GM12891 (cell line): ENCODE data around the gene IQCH.
"Not testable (repeated sequence)": the region's sequence is repeated elsewhere in the genome, so short reads cannot be mapped to it uniquely, and the experiment has no call there.

Experiments
- DNase-seq: peaks from one replicate; pipeline ENCODE4 v3.0.0; 2011; ENCODE audit warnings: low spot score; ENCODE audit not compliant: insufficient read length
- FAIRE-seq: peaks from 2 replicates; lab custom pipeline; 2011; peaks lifted over from hg19 to GRCh38; lab: Jason Lieb, UNC
- PAX5 ChIP-seq: IDR thresholded peaks from 2 replicates; pipeline ENCODE4 v1.6.1; 2011; ENCODE audit warnings: low read length, moderate library complexity, mild to moderate bottlenecking; ENCODE audit not compliant: insufficient read depth, severe bottlenecking
- POLR2A ChIP-seq: IDR thresholded peaks from 2 replicates; pipeline ENCODE4 v1.6.1; 2011; ENCODE audit warnings: low read depth, low read length, control low read depth
- POLR2AphosphoS5 ChIP-seq: IDR thresholded peaks from 2 replicates; pipeline ENCODE4 v1.6.1; 2011; ENCODE audit warnings: low read depth, low read length, control low read depth
- POU2F2 ChIP-seq: IDR thresholded peaks from 2 replicates; pipeline ENCODE4 v1.6.1; 2011; ENCODE audit warnings: low read depth, mild to moderate bottlenecking, control low read depth, low read length, moderate library complexity
- SPI1 ChIP-seq: IDR thresholded peaks from 2 replicates; pipeline ENCODE4 v1.6.1; 2011; ENCODE audit warnings: low read depth, low read length, control low read depth
- TAF1 ChIP-seq: IDR thresholded peaks from 2 replicates; pipeline ENCODE4 v1.6.1; 2011; ENCODE audit warnings: low read depth, low read length, control low read depth

The IQCH gene

GRCh38 chr15:67259806-67260205, 5.2 kb downstream of the IQCH start:
- DNase-seq: no peak
- FAIRE-seq: no peak
- no peak for TF ChIP-seq POLR2A
- no peak for TF ChIP-seq POU2F2
- no peak for TF ChIP-seq PAX5

DNA sequence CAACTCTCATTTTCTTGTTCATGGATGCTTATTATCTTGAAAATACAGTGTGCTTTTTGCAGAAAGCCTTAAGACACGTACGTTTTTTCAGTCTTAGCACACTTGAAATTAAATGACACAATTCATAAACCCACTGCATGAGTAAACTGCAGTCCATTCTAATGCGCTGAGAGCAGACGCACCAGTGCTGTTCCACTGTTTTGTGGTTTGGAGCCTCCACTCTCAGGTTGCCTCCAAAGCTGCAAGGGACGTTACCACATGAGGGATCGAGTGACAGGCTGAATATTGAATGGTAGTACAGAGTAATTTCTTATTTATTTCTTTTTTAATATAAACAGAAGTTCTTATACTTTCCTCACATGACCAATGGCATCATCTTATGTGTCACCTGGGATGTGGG, 12.3 kb downstream of the IQCH start:
- TF ChIP-seq POLR2AphosphoS5 (no peak), SPI1 (no peak), TAF1 (no peak), PAX5 (no peak)
- DNase-seq (no peak), FAIRE-seq (no peak)

DNA sequence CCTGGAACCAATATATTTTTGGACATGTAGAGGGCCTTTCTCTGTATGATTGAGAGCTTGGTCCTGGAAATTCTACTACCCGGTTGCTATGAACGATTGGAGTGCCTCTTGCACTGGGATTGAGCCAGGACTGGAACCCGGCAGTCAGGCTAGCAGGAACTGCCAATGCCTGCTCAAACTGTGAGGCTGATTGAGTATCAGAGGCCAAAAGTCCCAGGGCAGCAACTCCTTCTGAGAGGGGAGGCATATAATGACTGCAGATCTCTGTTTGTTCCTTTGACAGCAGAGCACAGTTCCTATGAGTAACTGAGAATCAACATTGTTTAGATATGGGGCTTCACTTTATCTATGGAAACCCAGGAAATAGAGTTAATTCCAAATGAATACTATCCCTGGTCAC, 12.9 kb downstream of the IQCH start:
- TF ChIP-seq POLR2A (no peak), TAF1 (no peak), POLR2AphosphoS5 (no peak), POU2F2 (no peak), PAX5 (no peak), SPI1 (no peak)
- DNase-seq (no peak), FAIRE-seq (no peak)

DNA sequence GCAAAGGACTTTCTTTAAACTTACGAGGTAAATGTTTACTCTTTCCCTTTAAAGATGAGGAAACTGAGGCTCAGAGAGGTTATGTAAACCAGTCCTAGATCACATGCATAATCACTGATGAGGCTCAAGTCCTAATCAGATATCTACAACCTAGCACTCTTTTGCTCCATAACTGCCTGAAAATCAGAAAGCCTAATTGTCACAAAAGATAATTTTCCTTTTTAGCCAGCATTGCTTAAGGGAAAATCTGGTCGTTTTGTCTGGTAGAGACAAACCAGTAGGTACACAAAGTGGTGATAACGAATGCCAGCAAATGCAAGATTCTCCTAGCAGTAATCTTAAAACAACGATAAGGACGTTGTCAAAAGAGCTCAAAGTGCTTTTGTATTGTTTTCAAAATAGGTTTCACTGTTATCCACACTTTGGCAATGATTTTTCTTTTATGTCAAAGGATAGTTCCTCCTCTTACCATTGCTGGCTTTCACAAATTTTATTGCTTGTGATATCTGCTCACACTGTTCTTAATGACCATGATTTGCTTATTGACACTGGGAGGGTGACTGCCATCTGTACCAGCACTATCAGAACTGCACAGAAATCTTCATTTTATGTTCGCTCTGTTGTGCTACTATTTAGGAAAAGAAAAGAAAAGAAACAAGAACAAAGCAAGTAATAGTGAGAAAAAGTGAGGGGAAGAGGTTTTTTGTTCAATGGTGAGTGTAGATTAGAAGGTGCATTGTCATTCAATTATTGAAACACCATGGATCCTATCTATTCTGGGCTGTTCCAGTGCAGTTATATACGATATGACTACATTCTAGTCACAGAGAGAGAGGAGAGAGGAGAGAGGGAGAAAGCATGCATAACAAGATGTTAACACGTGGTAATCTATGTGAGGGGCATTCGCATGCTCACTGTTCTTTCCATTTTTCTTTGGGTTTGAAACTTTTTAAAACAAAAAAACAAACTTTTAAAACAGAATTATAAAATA, 13.7 kb downstream of the IQCH start:
- TF ChIP-seq PAX5 (no peak), POLR2A (no peak), POLR2AphosphoS5 (no peak), TAF1 (no peak), POU2F2 (no peak), SPI1 (no peak)
- DNase-seq (no peak), FAIRE-seq (peak; percentile 26)

DNA sequence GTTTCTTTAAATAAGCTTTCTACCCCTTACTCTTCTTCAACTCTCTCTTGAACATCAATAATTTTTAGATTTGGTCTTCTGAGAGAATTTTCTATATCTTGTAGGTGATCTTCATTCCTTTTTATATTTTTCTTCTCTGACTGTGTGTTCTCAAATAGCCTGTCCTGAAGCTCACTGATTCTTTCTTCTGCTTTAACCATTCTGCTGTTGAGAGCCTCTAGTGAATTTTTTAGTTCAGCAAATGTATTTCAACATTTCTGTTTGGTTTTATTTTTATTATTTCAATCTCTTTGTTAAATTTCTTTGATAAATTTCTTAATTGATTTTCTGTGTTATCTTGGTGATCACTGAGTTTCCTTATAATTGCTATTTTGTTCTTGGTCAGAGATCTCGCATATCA, 19.6 kb downstream of the IQCH start:
- FAIRE-seq (no peak), DNase-seq (no peak)
- TF ChIP-seq POU2F2: no peak
- no peak for TF ChIP-seq POLR2A
- TF ChIP-seq PAX5: no peak
- TF ChIP-seq SPI1: no peak

DNA sequence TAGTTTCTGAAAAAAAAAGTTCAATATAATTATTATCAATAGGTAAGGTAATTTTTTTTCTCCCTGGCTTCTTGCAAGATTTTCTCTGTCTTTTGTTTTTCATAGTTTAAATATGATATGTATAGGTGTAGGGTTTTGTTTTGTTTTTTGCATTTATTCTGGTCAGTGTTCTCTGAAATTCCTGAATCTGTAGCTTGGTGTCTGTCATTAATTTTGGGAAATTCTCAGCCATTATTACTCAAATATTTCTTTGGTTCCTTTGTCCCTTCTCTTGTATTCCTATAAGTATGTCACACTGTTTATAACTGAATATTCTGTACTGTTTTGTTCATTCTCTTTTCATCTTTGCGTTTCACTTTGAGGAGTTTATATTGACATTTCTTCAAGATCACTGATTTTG, 22.1 kb downstream of the IQCH start:
- TF ChIP-seq POLR2AphosphoS5: no peak
- no peak for TF ChIP-seq POU2F2
- no peak for TF ChIP-seq SPI1
- no peak for TF ChIP-seq POLR2A
- TF ChIP-seq PAX5: no peak
- TF ChIP-seq TAF1: no peak
- no peak for FAIRE-seq
- no peak for DNase-seq

DNA sequence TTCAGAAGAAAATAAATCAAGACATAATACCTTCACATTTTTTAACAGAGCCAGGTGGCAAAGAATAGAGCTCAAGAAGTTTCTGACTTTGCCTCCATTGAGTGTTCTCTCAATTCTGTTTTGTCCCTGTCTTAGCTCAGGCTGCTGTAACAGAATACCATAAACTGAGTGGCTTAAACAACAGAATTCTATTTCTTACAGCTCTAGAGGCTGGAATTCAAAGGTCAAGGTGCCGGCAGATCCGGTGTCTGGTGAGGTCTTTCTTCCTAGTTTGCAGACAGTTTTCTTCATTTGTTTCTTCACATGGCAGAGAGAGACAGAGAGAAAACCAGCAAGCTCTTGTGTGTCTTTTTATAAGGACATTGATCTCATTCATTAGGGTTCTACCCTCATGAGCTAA, 25.6 kb downstream of the IQCH start:
- no peak for TF ChIP-seq SPI1
- no peak for FAIRE-seq
- DNase-seq: no peak

- TF ChIP-seq POLR2AphosphoS5 (no peak), PAX5 (no peak), POU2F2 (no peak), POLR2A (no peak), TAF1 (no peak), SPI1 (no peak)
- DNase-seq (no peak), FAIRE-seq (no peak)
These were observed 27.1 kb downstream of the IQCH start for GRCh38 chr15:67281714-67282113.

DNA sequence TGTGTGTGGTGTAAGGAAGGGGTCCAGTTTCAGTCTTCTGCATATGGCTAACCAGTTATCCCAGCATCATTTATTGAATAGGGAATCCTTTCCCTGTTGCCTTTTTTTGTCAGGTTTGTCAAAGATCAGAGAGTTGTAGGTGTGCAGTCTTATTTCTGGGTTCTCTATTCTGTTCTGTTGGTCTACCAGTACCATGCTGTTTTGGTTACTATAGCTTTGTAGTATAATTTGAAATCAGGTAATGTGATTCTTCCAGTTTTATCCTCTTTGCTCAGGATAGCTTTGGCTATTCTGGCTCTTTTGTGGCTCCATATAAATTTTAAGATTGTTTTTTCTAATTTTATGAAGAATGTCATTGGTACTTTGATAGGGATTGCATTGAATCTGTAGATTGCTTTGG, 31.0 kb downstream of the IQCH start:
- not testable (repeated sequence) for FAIRE-seq, DNase-seq

GRCh38 chr15:67286400-67286799, 31.8 kb downstream of the IQCH start:
- not testable (repeated sequence) for DNase-seq, FAIRE-seq

GRCh38 chr15:67290319-67290718, 35.7 kb downstream of the IQCH start:
- DNase-seq: no peak
- FAIRE-seq: no peak
- TF ChIP-seq TAF1 (no peak), POLR2AphosphoS5 (no peak), PAX5 (no peak), POU2F2 (no peak), POLR2A (no peak)

GRCh38 chr15:67296188-67296587, 41.6 kb downstream of the IQCH start:
- DNase-seq: no peak
- no peak for TF ChIP-seq POLR2AphosphoS5
- TF ChIP-seq PAX5: no peak
- TF ChIP-seq SPI1: no peak
- no peak for TF ChIP-seq TAF1
- TF ChIP-seq POU2F2: no peak
- FAIRE-seq: no peak
